Amniotic epithelial cell (primary cell): ENCODE results near the gene FBRSL1.
"Not testable (repeated sequence)": the region's sequence is repeated elsewhere in the genome, so short reads cannot be mapped to it uniquely, and the experiment has no call there.

Experiments used
- DNase-seq: peaks from one replicate; pipeline ENCODE4 v3.0.0-alpha.2; 2010; ENCODE audit warnings: low read depth

FBRSL1 gene

DNA sequence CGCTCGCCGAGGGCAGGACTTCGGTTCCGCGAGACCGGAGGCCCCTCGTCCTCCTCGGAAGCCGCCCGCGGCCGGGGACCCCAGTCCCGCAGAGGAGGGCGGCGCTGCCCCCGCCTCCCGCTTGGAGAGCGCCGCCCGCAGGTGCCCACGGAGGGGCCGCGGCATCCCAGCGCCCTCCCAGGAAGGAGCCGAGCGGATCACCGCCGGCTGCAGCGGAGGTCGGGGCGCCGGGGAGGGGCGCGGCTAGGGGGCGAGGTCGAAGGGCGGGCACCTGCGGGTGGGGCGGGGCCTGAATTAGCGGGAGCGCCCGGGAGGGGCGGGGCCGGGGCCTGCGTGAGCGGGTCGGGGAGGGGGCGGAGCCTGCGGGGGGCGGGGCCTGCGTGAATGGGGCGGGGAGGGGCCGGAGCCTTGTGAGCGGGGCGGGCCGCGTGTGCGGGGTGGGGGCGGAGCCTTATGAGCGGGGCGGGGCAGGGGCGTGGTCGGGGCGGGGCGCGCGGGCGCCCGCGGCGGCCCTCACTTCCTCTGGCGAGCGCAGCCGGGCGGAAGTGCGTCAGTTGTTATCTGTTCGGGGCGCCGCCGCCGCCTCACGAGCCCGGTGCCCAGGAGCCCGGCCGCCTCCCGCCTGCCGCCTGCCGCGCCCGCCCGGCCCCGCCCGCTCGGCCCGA is at the start of gene FBRSL1:
TSS of gene FBRSL1 (plus strand) at position 550 of the 665 bp plus-strand sequence.
- peak; percentile 69 for DNase-seq

DNA sequence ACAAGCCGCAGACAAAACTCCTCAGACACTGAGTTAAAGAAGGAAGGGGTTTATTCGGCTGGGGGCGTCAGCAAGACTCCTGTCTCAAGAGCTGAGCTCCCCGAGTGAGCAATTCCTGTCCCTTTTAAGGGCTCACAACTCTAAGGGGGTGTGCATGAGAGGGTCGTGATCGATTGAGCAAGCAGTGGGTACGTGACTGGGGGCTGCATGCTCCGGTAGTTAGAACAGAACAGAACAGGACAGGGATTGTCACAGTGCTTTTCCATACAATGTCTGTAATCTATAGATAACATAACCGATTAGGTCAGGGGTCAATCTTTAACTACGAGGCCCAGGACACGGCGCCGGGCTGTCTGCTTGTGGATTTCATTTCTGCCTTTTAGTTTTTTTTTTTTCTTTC is 49.5 kb upstream of the FBRSL1 start:
- not testable (repeated sequence) for DNase-seq

DNA sequence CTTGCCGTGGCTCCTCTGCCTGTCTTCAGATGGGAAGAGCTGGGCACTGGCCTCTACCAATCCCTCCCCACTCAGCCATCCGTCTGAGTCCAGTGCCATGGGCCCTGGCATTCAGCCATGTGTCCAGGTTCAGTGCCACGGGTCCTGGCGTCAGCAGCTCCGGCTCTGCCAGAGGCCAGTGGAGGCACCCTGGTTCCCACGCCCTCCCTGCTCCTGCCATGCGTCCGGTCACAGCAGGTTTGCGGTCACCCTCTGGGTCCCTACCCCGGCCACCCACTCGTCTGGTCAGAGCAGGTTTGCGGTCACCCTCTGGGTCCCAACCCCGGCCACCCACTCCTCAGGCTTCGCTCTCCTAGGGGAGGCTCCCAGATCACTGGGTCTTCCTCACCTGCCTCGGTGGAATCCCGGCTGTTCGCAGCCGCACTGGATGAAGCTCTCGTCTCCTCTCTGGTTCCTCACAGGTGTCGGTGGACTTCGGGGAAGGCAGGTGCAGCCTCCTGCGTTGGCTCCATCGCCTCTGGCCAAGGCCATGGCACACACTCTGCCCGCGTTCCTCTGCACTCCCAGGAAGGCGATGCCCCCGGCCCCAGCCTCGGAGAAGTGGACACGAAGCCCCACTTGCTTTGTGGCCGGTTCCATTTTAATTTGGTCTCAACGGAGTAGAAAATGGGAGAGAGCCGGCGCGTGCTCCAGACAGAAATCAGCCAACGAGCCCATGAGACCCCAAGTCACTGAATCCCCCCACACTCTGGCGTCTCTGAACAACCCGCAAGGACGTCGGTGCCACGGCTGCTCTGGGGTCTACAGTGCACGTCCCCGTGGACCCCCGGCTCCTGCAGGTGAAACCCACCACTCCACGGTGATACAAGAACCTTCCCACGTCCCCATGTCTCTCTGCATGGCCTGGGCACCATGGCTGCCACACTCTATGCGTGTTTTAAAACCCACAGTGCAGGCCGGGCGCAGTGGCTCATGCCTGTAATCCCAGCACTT is 47.8 kb upstream of the FBRSL1 start:
- DNase-seq: no peak

GRCh38 chr12:132443091-132443490 is 46.9 kb upstream of the FBRSL1 start:
- DNase-seq: no peak

DNA sequence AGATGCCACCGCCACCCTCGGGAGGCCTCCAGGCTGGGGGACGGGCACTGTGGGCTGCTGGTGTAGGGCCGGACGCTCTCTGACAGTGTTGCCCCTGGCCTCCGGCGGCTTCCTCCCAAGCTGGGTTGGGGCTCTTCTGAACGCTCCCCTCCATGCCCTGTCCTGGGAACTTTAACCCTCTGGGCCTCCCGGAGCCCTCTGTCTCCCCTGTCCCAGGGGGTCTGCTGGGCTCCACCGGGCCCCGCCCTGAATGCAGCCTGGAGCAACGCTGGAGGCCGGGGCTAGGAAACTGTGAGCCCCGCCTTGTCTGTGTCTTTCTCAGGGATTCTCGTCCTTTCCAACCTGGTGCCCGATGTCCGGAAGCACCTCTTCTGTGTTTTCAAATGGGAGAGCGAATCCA is 45.7 kb upstream of the FBRSL1 start:
- no peak for DNase-seq

GRCh38 chr12:132444957-132445883 is 44.7 kb upstream of the FBRSL1 start:
- no peak for DNase-seq

DNA sequence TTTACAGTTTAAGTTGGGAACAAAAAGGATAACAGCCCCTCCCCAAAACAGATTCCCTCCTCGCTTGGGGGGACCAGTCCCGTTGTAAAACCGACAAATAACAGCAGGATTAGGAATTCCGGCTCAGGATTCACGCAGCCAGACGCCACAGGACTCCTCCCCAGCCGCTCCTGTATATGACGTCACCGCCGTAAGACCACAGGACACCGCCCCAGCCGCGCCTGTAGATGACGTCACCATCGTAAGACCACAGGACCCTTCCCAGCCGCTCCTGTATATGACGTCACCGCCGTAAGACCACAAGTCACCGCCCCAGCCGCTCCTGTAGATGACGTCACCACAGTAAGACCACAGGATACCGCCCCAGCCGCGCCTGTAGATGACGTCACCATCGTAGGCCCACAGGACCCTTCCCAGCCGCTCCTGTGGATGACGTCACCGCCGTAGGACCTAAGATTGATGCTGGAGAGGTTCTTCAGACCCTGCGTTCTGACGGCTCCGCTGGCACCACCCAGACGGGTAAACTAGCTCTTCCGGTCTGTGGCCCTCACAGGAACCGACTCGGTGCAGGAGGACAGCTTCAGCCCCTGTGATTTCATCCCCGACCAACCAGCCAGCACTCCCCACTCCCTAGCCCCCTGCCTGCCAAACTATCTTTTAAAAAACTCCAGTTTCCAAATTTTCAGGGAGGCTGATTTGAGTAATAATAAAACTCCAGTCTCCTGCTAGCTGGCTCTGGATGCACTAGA is 43.9 kb upstream of the FBRSL1 start:
- DNase-seq: peak; percentile 83

DNA sequence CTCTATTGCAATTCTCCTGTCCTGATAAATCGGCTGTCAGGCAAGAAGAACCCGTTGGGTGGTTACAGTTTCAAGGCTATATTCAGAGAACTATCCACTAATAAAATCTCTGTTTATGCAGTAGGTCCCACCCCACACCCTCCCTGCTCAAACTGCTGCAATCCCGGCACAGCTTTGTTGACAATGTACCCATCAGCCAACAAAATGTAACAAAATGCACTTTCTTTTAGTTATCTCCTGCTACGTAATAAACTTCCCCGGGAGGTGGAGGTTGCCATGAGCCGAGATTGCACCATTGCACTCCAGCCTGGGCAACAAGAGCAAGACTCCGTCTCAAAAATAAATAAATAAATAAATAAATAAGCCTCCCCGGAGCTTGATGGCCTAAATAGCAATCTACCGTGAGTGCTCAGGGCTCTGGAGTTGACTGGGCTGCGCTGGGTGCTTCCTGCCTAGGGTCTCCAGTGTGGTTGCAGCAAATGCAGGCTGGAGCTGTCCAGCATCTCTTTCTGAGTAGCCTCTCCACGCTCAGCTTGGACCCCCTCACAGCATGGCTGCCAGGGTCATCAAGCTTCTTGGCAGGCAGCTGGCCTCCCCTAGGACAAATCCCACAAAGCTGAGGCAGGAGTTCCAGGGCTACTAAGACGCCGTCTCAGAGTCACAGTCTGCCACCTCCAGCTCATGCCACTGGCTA is 43.2 kb upstream of the FBRSL1 start:
- no peak for DNase-seq

GRCh38 chr12:132447327-132447720 is 42.6 kb upstream of the FBRSL1 start:
- no peak for DNase-seq

DNA sequence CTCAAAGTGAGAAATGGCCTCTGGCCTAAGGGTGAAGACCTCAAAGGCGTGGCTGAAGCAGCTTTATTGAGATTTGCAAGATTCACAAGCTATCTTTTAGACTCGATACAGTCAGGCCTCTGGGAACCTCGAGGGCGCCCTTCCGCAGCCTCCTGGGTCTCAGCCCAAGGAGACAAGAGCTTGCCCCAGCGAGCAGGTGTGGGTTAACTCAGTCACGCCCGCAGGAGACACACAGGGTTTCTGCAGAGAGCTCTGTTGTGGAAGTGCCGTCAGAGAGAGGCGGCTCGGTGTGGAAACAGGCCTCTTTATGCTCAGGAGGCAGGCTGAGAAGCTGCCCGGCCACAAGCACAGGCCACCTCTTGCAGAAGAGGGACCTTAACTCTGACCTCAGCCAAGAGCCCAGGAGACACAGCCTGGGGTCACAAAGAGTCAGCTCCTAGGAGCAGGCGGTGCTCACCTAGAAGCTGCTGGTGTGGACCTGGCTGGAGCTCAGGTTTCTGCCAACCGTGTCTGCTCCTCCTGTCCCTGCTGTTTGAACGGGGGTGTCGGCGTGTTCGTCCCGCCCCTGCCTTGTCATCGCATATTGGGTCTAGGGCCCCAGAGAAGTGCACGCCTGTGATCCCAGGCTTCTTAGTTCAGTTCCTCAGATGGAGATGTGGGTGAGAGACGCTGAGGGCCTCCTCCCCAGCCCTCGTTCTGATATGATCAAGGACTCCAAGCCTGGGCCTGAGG is 42.1 kb upstream of the FBRSL1 start:
- DNase-seq: no peak

GRCh38 chr12:132448463-132448820 is 41.5 kb upstream of the FBRSL1 start:
- no peak for DNase-seq

- no peak for DNase-seq
Observed at GRCh38 chr12:132449565-132450417, 40.2 kb upstream of the FBRSL1 start.

- DNase-seq: no peak
Observed at GRCh38 chr12:132450418-132451171, 39.4 kb upstream of the FBRSL1 start.

DNA sequence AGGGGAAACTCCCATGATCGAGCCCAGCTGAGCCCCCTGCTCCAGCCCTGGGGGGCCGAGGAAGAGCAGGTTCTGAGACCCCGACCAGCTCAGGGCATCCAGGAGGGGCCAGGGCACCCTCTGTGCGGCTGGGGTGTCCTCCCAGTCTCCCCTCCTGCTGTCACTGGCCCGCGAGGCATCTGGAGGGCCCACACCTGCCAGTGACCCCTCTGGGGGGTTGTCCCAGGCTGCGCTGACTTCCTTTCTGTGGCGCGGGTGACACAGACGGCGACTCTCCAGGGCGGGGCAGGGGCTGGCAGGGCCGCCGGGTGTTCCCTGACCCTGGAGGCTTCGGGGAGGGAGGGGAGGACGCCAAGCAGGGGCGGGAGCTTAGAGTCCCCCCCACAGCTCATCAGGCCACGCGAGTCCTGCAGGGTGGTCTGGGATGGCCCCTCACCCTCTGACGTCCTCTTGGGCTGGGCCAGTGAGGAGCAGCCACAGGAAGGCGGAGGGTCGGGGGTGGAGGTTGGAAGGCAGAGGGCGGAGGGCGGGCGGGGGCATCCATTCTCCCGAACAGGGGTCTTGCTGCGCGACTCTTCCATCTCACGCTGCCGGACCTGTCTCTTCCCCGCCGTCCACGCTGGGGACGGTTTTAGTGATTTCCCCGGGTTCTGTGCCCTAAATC is 38.6 kb upstream of the FBRSL1 start:
- no peak for DNase-seq

DNA sequence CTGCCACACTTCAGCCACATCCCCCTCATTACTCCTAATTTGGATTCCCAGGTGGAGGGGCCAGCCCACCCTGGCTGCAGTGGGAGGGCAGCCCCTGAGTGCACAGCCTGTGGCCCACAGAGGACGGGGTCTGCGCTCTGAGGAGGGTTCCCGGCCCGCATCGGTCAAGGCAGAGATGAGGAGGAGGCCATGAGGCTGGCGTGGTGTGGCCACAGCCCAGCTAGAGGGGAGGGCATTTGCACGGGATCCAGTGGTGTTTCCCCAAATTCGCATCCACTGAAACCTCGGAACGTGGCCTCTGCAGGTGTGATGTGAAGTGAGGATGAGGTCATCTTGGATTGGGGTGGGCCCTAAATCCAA is 38.1 kb upstream of the FBRSL1 start:
- no peak for DNase-seq

DNA sequence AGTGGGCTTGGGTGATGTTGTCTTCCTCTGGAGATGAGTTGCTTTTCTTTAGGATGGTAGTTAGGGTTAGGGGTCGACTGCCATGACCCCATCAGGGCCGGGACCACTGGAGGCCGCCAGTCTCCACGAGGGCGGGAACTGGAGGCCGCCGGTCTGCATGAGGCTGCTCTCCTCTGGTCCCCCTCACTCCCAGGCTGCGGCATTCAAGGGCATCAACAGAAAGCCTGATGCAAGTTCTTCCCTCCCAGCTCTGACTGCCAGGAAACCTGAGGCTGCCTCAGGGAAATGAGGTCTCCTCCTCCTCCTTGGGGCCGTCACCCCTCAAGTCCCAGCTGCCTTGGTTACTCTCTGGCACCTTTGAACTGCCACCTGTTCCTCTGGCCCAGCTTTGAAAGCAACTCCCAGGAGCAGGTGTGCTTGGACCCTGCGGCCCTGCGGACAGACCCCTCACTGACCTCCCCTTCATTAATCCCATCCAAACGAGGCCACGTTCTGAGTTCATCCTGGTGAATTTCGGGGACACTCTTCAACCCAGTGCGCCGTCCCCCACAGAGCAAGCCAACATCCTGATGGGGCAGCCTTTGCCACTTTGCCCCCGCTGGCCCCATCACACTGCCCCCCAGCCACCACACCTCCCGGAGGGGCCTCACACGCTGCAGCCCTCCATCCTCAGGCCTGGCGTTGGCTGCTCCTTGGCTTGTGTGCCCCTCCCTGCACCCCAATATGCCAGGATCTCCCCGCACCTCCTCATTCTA is 37.2 kb upstream of the FBRSL1 start:
- DNase-seq: no peak
